SU-DHL-6 (cell line): ENCODE data around the gene SLC43A2.

Source experiments
- EZH2phosphoT487 ChIP-seq: fragments of 200-600 bp; sonication (generic), shearing (Covaris generic); conservative IDR thresholded peaks from 2 replicates; pipeline ENCODE4 v1.6.1; 2018; ENCODE audit warnings: mild to moderate bottlenecking, antibody characterized with exemption, low read length, moderate library complexity, mixed read lengths
- TF ChIP-seq, protein P1 (sequence below): fragments of 200-600 bp; sonication (generic); IDR thresholded peaks from one replicate; pipeline ENCODE4 v1.5.1; 2017; ENCODE audit warnings: antibody characterized with exemption, mild to moderate bottlenecking, low read length, moderate library complexity; ENCODE audit not compliant: insufficient read depth, poor library complexity, severe bottlenecking

DNA sequence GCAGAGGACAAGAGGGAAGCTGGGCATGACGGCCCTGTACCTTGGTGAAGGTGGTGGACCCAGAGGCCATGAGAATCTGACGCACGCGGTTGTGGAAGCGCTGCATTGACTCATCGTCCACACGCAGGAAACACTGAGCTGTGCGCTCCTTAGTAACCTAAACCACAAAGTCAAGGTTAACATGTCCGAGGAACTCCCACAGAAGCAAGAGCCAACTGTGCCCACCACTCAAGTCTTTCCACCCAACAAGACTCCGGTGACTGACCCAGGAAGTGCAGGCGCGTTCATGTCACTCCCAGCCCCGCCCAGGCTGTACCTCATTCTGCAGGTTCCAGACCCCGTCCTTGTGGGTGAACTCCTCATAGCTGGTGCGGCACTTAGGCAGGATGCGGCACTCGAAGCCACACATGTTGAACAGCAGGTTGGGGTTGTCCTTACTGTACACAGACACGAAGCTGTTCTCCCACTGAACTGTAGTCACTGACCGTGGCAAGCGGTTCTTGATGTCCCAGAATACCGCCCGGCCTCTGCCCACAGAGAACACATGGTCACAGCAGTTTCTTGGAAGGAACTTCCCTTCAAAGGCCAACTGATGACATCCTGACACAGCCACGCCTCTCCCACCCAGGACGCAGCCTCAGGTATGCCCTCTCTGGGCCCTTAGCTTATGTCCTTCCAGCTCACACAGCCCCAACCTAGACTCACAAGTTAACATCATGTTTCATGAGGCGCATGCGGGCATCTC is 44.6 kb upstream of the SLC43A2 start:
- TF ChIP-seq, protein P1, sequence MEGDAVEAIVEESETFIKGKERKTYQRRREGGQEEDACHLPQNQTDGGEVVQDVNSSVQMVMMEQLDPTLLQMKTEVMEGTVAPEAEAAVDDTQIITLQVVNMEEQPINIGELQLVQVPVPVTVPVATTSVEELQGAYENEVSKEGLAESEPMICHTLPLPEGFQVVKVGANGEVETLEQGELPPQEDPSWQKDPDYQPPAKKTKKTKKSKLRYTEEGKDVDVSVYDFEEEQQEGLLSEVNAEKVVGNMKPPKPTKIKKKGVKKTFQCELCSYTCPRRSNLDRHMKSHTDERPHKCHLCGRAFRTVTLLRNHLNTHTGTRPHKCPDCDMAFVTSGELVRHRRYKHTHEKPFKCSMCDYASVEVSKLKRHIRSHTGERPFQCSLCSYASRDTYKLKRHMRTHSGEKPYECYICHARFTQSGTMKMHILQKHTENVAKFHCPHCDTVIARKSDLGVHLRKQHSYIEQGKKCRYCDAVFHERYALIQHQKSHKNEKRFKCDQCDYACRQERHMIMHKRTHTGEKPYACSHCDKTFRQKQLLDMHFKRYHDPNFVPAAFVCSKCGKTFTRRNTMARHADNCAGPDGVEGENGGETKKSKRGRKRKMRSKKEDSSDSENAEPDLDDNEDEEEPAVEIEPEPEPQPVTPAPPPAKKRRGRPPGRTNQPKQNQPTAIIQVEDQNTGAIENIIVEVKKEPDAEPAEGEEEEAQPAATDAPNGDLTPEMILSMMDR, result no peak
- no peak for TF ChIP-seq EZH2phosphoT487
